ENCODE measurements around the gene PRKN. TPM values are rescaled to one million over a fixed set of nuclear protein-coding genes. Genes with fewer than 3 reads are reported as not detected.
"Not testable (repeated sequence)": the region's sequence is repeated elsewhere in the genome, so short reads cannot be mapped to it uniquely, and the experiment has no call there.

Gene PRKN
- total RNA-seq, 1 donor from 2014 or later: 5.9 TPM

GRCh38 chr6:161534264-161534873 lies 1193.2 kb downstream of the PRKN start:
- DNase-seq: no peak

GRCh38 chr6:161533266-161533665 lies 1194.3 kb downstream of the PRKN start:
- no peak for DNase-seq

GRCh38 chr6:161532536-161532935 lies 1195.0 kb downstream of the PRKN start:
- DNase-seq: no peak

- DNase-seq: no peak
Observed at GRCh38 chr6:161526794-161527193, 1200.8 kb downstream of the PRKN start.

GRCh38 chr6:161523362-161523761 lies 1204.2 kb downstream of the PRKN start:
- no peak for DNase-seq

- no peak for DNase-seq
Observed at GRCh38 chr6:161522276-161522675, 1205.3 kb downstream of the PRKN start.

- DNase-seq: no peak
Observed at GRCh38 chr6:161511447-161512095, 1216.0 kb downstream of the PRKN start.

- DNase-seq: no peak
Observed at GRCh38 chr6:161508341-161508740, 1219.2 kb downstream of the PRKN start.

- no peak for DNase-seq
Observed at GRCh38 chr6:161507375-161507774, 1220.2 kb downstream of the PRKN start.

GRCh38 chr6:161503570-161503969 lies 1224.0 kb downstream of the PRKN start:
- no peak for DNase-seq

GRCh38 chr6:161498881-161499280 lies 1228.7 kb downstream of the PRKN start:
- DNase-seq: no peak

GRCh38 chr6:161498359-161498758 lies 1229.2 kb downstream of the PRKN start:
- no peak for DNase-seq

GRCh38 chr6:161496941-161497340 lies 1230.6 kb downstream of the PRKN start:
- no peak for DNase-seq

- not testable (repeated sequence) for DNase-seq
Observed at GRCh38 chr6:161496271-161496670, 1231.3 kb downstream of the PRKN start.

GRCh38 chr6:161494566-161494965 lies 1233.0 kb downstream of the PRKN start:
- DNase-seq: no peak

- DNase-seq: no peak
Observed at GRCh38 chr6:161493576-161494118, 1233.9 kb downstream of the PRKN start.

- no peak for DNase-seq
Observed at GRCh38 chr6:161489626-161490306, 1237.8 kb downstream of the PRKN start.

GRCh38 chr6:161487694-161488093 lies 1239.9 kb downstream of the PRKN start:
- no peak for DNase-seq

GRCh38 chr6:161487217-161487531 lies 1240.4 kb downstream of the PRKN start:
- no peak for DNase-seq

- no peak for DNase-seq
Observed at GRCh38 chr6:161486361-161487216, 1241.0 kb downstream of the PRKN start.

GRCh38 chr6:161482517-161482858 lies 1245.1 kb downstream of the PRKN start:
- DNase-seq: no peak

GRCh38 chr6:161481786-161482516 lies 1245.6 kb downstream of the PRKN start:
- DNase-seq: no peak

Measured in occipital lobe (tissue), 2 donors.